PC-9 (cell line): ENCODE results near the gene TMEM252. TPM values are rescaled to one million over a fixed set of nuclear protein-coding genes. Genes with fewer than 3 reads are reported as not detected.

Experiments used
- BruUV-seq: library from RNA; stranded (reverse); fragments of 400-500 nt; replicated peaks from 2 replicates; lab custom pipeline; 2021; lab: Mats Ljungman, UMichigan
- CTCF ChIA-PET: fragments of 300-600 bp; sonication (Branson Sonifier 250); formaldehyde crosslinking; loops from one replicate; lab custom pipeline; 2022; ENCODE audit warnings: antibody characterized with exemption; lab: Charles Lee
- POLR2A ChIA-PET: fragments of 300-600 bp; sonication (Branson Sonifier 250); formaldehyde crosslinking; loops from one replicate; lab custom pipeline; 2022; ENCODE audit warnings: antibody characterized with exemption; ENCODE audit not compliant: unreplicated experiment; lab: Charles Lee
- DNase-seq, 2 experiments: peaks; one replicate each; pipeline versions ENCODE4 v3.0.0 to v3.0.0-alpha.2; 2015 to 2022; ENCODE audit warnings: mixed read lengths in 1 of 2
- H2AFZ ChIP-seq: fragments of 200-600 bp; sonication (generic); 2 replicates; pipeline ENCODE4 v1.8.1; 2017; ENCODE audit warnings: antibody characterized with exemption
- H3F3A ChIP-seq: fragments of 200-600 bp; sonication (generic); 2 replicates; pipeline ENCODE4 v1.8.1; 2017; ENCODE audit warnings: antibody characterized with exemption, mild to moderate bottlenecking, low read depth; ENCODE audit not compliant: insufficient read depth
- H3K27ac ChIP-seq: fragments of 200-600 bp; sonication (generic); 2 replicates; pipeline ENCODE4 v1.6.1; 2016; ENCODE audit warnings: mixed run types
- H3K27me3 ChIP-seq: fragments of 200-600 bp; sonication (generic); 2 replicates; pipeline ENCODE4 v1.6.1; 2016; ENCODE audit warnings: low read depth, mixed run types; ENCODE audit not compliant: insufficient read depth
- H3K36me3 ChIP-seq: fragments of 200-600 bp; sonication (generic); 2 replicates; pipeline ENCODE4 v1.6.1; 2016; ENCODE audit warnings: low read depth, mixed run types
- H3K4me1 ChIP-seq: fragments of 200-600 bp; sonication (generic); replicated peaks from 2 replicates; pipeline ENCODE4 v1.6.1; 2016; ENCODE audit warnings: mixed run types; ENCODE audit not compliant: insufficient read depth
- H3K4me2 ChIP-seq: fragments of 200-600 bp; sonication (generic); 2 replicates; pipeline ENCODE4 v1.6.1; 2017; ENCODE audit warnings: mixed run types
- H3K4me3 ChIP-seq: fragments of 200-600 bp; sonication (generic); 2 replicates; pipeline ENCODE4 v1.6.1; 2016; ENCODE audit warnings: mixed run types
- H3K79me2 ChIP-seq: fragments of 200-600 bp; sonication (generic); 2 replicates; pipeline ENCODE4 v1.6.1; 2017; ENCODE audit warnings: low read depth, mixed run types
- H3K9me2 ChIP-seq: fragments of 200-600 bp; sonication (generic); 2 replicates; pipeline ENCODE4 v1.8.1; 2017; ENCODE audit warnings: mild to moderate bottlenecking; ENCODE audit not compliant: insufficient read depth
- H3K9me3 ChIP-seq: fragments of 200-600 bp; sonication (generic); 2 replicates; pipeline ENCODE4 v1.8.1; 2016; ENCODE audit warnings: low read depth; ENCODE audit not compliant: insufficient read depth
- H4K20me1 ChIP-seq: fragments of 200-600 bp; sonication (generic); 2 replicates; pipeline ENCODE4 v1.8.1; 2017; ENCODE audit not compliant: insufficient read depth
- EZH2 ChIP-seq: fragments of 200-600 bp; sonication (generic); IDR thresholded peaks from 2 replicates; pipeline ENCODE4 v1.8.0; 2017; ENCODE audit warnings: antibody characterized with exemption, low read depth
- intact Hi-C: fragments of 100-400 bp; cut with micrococcal nuclease; formaldehyde crosslinking; loops from one replicate; pipeline ENCODE4 v1.10.0; 2022; ENCODE audit not compliant: unreplicated experiment
- total RNA-seq: library from RNA; stranded (reverse); gene quantifications from 2 replicates; pipeline ENCODE4 v1.2.3, GENCODE V29; 2021
- TF ChIP-seq, protein P1 (sequence below): fragments of 200-600 bp; sonication (generic); conservative IDR thresholded peaks from 2 replicates; pipeline ENCODE4 v1.6.1; 2017; ENCODE audit warnings: mixed run types, antibody characterized with exemption, mild to moderate bottlenecking, moderate library complexity

Gene TMEM252
- total RNA-seq, 1 experiment from 2014 or later: not detected

DNA sequence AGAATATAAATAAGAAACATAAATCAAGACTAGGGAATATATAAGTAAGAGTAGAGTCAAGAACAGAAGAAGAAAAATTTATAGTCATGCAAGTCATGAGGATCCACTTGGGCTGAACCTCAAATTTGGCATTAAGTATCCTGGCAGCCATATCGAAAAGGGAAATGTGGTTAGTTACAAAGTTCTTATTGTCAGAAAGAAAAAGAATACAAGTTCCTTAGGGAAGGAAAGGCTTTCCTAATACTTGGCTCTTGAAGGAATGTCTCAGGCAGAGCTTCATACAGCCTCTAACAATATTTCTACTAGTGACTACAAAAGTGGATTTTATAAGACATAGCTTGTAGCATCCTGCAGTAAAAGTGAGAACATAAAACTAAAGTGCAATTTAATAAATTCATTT lies 45.4 kb downstream of the TMEM252 start:
- no peak for TF ChIP-seq EZH2
- TF ChIP-seq, protein P1, sequence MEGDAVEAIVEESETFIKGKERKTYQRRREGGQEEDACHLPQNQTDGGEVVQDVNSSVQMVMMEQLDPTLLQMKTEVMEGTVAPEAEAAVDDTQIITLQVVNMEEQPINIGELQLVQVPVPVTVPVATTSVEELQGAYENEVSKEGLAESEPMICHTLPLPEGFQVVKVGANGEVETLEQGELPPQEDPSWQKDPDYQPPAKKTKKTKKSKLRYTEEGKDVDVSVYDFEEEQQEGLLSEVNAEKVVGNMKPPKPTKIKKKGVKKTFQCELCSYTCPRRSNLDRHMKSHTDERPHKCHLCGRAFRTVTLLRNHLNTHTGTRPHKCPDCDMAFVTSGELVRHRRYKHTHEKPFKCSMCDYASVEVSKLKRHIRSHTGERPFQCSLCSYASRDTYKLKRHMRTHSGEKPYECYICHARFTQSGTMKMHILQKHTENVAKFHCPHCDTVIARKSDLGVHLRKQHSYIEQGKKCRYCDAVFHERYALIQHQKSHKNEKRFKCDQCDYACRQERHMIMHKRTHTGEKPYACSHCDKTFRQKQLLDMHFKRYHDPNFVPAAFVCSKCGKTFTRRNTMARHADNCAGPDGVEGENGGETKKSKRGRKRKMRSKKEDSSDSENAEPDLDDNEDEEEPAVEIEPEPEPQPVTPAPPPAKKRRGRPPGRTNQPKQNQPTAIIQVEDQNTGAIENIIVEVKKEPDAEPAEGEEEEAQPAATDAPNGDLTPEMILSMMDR: no peak
- ChIA-PET CTCF (no interaction called here), POLR2A (no interaction called here)
- no peak overlapping the region for H3K4me2 ChIP-seq
- H3K4me1 ChIP-seq: no peaks in the 10 kb centered on the region
- no peaks in the 10 kb centered on the region for H3K36me3 ChIP-seq
- BruUV-seq: no TSS peak
- H3K9me2 ChIP-seq: no peaks in the 10 kb centered on the region
- H4K20me1 ChIP-seq: no peaks in the 10 kb centered on the region
- intact Hi-C loops: no loop called here
- H3K4me3 ChIP-seq: no peak overlapping the region
- H3K27ac ChIP-seq: no peak overlapping the region
- H3K9me3 ChIP-seq: no peaks in the 10 kb centered on the region
- H2AFZ ChIP-seq: no peak overlapping the region
- no peaks in the 10 kb centered on the region for H3F3A ChIP-seq
- DNase-seq: no peak
- no peaks in the 10 kb centered on the region for H3K79me2 ChIP-seq
- peaks cover 31% of the 10 kb centered on the region for H3K27me3 ChIP-seq

DNA sequence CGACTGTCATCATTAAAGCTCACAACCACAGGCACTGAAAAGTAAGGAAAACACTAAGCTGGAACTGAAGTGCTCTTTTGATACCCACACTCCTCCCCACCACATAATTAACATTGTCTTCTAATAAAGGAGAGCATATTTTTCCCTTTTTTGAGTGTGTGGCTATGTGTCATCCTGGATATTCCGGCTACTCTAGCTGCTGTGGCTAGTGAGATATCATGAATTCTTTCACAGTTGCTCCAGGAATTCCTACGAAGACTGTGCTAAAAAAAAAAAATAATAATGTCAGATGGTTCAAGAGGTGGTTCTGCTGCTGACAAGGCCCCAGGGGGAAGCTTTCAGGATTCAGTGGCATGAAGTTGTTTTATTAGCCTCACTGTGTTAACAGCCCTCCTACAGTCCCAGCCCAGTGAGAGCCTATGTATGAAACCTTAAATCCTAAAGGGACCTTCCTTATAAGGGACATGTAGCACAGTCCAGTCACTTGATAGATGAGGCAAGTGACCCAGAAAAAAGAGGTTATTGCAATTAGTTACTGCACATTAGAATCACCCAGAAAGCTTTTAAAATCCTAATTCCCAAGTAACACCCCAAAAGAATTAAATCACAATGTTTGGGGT lies 46.6 kb downstream of the TMEM252 start:
- no peaks in the 10 kb centered on the region for H3K36me3 ChIP-seq
- no peak for DNase-seq
- intact Hi-C loops: no loop called here

DNA sequence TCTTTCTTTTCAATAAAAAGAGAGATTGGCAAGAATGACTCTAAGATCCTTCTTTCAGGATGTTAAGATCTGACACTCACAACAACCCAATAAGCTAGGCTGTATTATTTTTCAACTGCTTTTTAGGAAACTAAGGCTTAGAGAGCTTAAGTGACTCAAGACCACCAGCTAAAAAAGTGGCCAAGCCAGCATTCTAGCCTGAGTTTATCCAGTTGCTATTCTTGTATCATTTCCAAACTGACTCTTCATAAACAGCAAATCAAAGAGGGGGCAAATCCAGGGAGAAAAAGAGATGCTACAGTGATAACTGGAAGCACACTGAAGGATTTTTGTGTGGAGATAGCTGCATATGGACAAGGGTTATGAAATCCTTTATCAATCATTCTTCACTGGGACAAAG lies 47.1 kb downstream of the TMEM252 start:
- H3K36me3 ChIP-seq: no peaks in the 10 kb centered on the region
- H3K4me3 ChIP-seq: no peak overlapping the region
- H3F3A ChIP-seq: no peaks in the 10 kb centered on the region
- no peak overlapping the region for H3K4me2 ChIP-seq
- POLR2A ChIA-PET: no interaction called here
- TF ChIP-seq, protein P1: no peak
- no peak for TF ChIP-seq EZH2
- peaks cover 37% of the 10 kb centered on the region for H3K27me3 ChIP-seq
- no peaks in the 10 kb centered on the region for H3K9me2 ChIP-seq
- no peak overlapping the region for H3K27ac ChIP-seq
- CTCF ChIA-PET: no interaction called here
- intact Hi-C loops: no loop called here
- no peaks in the 10 kb centered on the region for H3K4me1 ChIP-seq
- no peaks in the 10 kb centered on the region for H3K9me3 ChIP-seq
- no TSS peak for BruUV-seq
- no peaks in the 10 kb centered on the region for H4K20me1 ChIP-seq
- no peaks in the 10 kb centered on the region for H3K79me2 ChIP-seq
- no peak for DNase-seq
- H2AFZ ChIP-seq: no peak overlapping the region

More for the DNA sequence above, 46.6 kb downstream of the TMEM252 start:
- no peaks in the 10 kb centered on the region for H3K4me1 ChIP-seq
- no peaks in the 10 kb centered on the region for H3K9me2 ChIP-seq
- no TSS peak for BruUV-seq
- H3K4me2 ChIP-seq: no peak overlapping the region
- CTCF ChIA-PET: no interaction called here
- H2AFZ ChIP-seq: no peak overlapping the region
- peaks cover 37% of the 10 kb centered on the region for H3K27me3 ChIP-seq
- no peaks in the 10 kb centered on the region for H4K20me1 ChIP-seq
- POLR2A ChIA-PET: no interaction called here
- H3K79me2 ChIP-seq: no peaks in the 10 kb centered on the region
- no peak overlapping the region for H3K4me3 ChIP-seq
- H3K9me3 ChIP-seq: no peaks in the 10 kb centered on the region
- no peaks in the 10 kb centered on the region for H3F3A ChIP-seq
- TF ChIP-seq, protein P1: no peak
- no peak for TF ChIP-seq EZH2
- no peak overlapping the region for H3K27ac ChIP-seq
